MCF 10A (cell line): ENCODE data around the gene EVC2. TPM values are rescaled to one million over a fixed set of nuclear protein-coding genes. Genes with fewer than 3 reads are reported as not detected.

Source experiments
- BruUV-seq: library from RNA; stranded (reverse); fragments of 400-500 nt; replicated peaks from 2 replicates; lab custom pipeline; 2021; lab: Mats Ljungman, UMichigan
- CTCF ChIA-PET: fragments of 300-600 bp; sonication (Branson Sonifier 250); formaldehyde crosslinking; extraction: SDS; loops from one replicate; lab custom pipeline; 2021; ENCODE audit warnings: antibody characterized with exemption, inconsistent platforms; lab: Yijun Ruan, JAX
- POLR2A ChIA-PET: fragments of 300-600, 350-650 bp; sonication (Branson Sonifier 250); formaldehyde crosslinking; extraction: SDS; loops from one replicate; lab custom pipeline; 2020; ENCODE audit warnings: antibody characterized with exemption, inconsistent platforms; lab: Yijun Ruan, JAX
- DNase-seq: peaks from one replicate; pipeline ENCODE4 v3.0.0-alpha.2; 2018; ENCODE audit not compliant: unreplicated experiment
- H3K27ac Mint-ChIP-seq: one replicate; pipeline ENCODE4 v1.8.0; 2022; ENCODE audit warnings: mild to moderate bottlenecking, low read depth, mixed read lengths; ENCODE audit not compliant: unreplicated experiment
- H3K27me3 Mint-ChIP-seq: one replicate; pipeline ENCODE4 v1.8.0; 2022; ENCODE audit warnings: mixed read lengths; ENCODE audit not compliant: insufficient read depth, unreplicated experiment
- H3K36me3 Mint-ChIP-seq: one replicate; pipeline ENCODE4 v1.8.0; 2022; ENCODE audit warnings: mild to moderate bottlenecking, moderate library complexity, mixed read lengths; ENCODE audit not compliant: insufficient read depth, unreplicated experiment
- H3K4me1 Mint-ChIP-seq: one replicate; pipeline ENCODE4 v1.8.0; 2022; ENCODE audit warnings: mixed read lengths; ENCODE audit not compliant: insufficient read depth, unreplicated experiment
- H3K4me3 Mint-ChIP-seq: one replicate; pipeline ENCODE4 v1.8.0; 2022; ENCODE audit warnings: mild to moderate bottlenecking, moderate library complexity, mixed read lengths; ENCODE audit not compliant: unreplicated experiment
- H3K9me3 Mint-ChIP-seq: one replicate; pipeline ENCODE4 v1.8.0; 2022; ENCODE audit warnings: mixed read lengths; ENCODE audit not compliant: unreplicated experiment
- CTCF ChIP-seq: fragments of 200-600 bp; IDR thresholded peaks from one replicate; pipeline ENCODE4 v1.8.0; 2022; ENCODE audit warnings: antibody characterized with exemption, mild to moderate bottlenecking; ENCODE audit not compliant: unreplicated experiment
- intact Hi-C: fragments of 100-400 bp; cut with micrococcal nuclease; formaldehyde crosslinking; loops from 2 replicates; pipeline ENCODE4 v1.14.1; 2022
- total RNA-seq: library from RNA; stranded (reverse); gene quantifications from 2 replicates; pipeline ENCODE4 v1.2.3, GENCODE V29; 2022

Gene EVC2
- total RNA-seq, 1 experiment from 2014 or later: 5.5 TPM

GRCh38 chr4:5720157-5720850, 11.9 kb upstream of the EVC2 start:
- Mint-ChIP-seq H3K27me3 (no peaks in the 10 kb centered on the region), H3K4me1 (peaks cover 14% of the 10 kb centered on the region), H3K27ac (no peak overlapping the region), H3K9me3 (no peaks in the 10 kb centered on the region), H3K36me3 (peaks cover 49% of the 10 kb centered on the region), H3K4me3 (no peak overlapping the region)
- BruUV-seq: no TSS peak
- CTCF ChIA-PET: interaction anchor here (0.6 to 1.2 kb wide), 2 partner anchors 18 to 74 kb away, joined by 3 to 4 read pairs; no protein-coding TSS in a partner anchor
- intact Hi-C loops: no loop called here
- TF ChIP-seq CTCF: no peak
- POLR2A ChIA-PET: no interaction called here
- no peak for DNase-seq

GRCh38 chr4:5719350-5720055, 11.1 kb upstream of the EVC2 start:
- Mint-ChIP-seq H3K36me3 (peaks cover 56% of the 10 kb centered on the region), H3K27me3 (no peaks in the 10 kb centered on the region), H3K4me3 (no peak overlapping the region), H3K4me1 (peaks cover 14% of the 10 kb centered on the region), H3K27ac (no peak overlapping the region), H3K9me3 (no peaks in the 10 kb centered on the region)
- intact Hi-C loops: loop anchor here (10.0 kb wide), 1 partner anchor 665 kb away; the partner anchor contains the start of gene STK32B
- DNase-seq: no peak
- no TSS peak for BruUV-seq
- ChIA-PET POLR2A (no interaction called here), CTCF (interaction anchor here (0.6 kb wide), 1 partner anchor 319 kb away, joined by 3 read pairs; no protein-coding TSS in a partner anchor)
- TF ChIP-seq CTCF: no peak

- no TSS peak for BruUV-seq
- TF ChIP-seq CTCF: no peak
- H3K9me3 Mint-ChIP-seq: no peaks in the 10 kb centered on the region
- no peak overlapping the region for H3K4me3 Mint-ChIP-seq
- H3K36me3 Mint-ChIP-seq: peaks cover 52% of the 10 kb centered on the region
- CTCF ChIA-PET: interaction anchor here (0.6 kb wide), 1 partner anchor 318 kb away, joined by 3 read pairs; no protein-coding TSS in a partner anchor
- peaks cover 20% of the 10 kb centered on the region for H3K4me1 Mint-ChIP-seq
- DNase-seq: no peak
- H3K27me3 Mint-ChIP-seq: no peaks in the 10 kb centered on the region
- no peak overlapping the region for H3K27ac Mint-ChIP-seq
- intact Hi-C loops: loop anchor here (10.0 kb wide), 1 partner anchor 664 kb away; the partner anchor contains the start of gene STK32B
- POLR2A ChIA-PET: no interaction called here
Measured at GRCh38 chr4:5718411-5718810, 10.1 kb upstream of the EVC2 start.

GRCh38 chr4:5717449-5718158, 9.2 kb upstream of the EVC2 start:
- H3K4me1 Mint-ChIP-seq: peaks cover 22% of the 10 kb centered on the region
- peak overlapping the region; percentile 41 for H3K27ac Mint-ChIP-seq
- CTCF ChIA-PET: no interaction called here
- no peak overlapping the region for H3K4me3 Mint-ChIP-seq
- BruUV-seq: no TSS peak
- DNase-seq: no peak
- no peaks in the 10 kb centered on the region for H3K27me3 Mint-ChIP-seq
- no peak for TF ChIP-seq CTCF
- peaks cover 50% of the 10 kb centered on the region for H3K36me3 Mint-ChIP-seq
- no peaks in the 10 kb centered on the region for H3K9me3 Mint-ChIP-seq
- intact Hi-C loops: loop anchor here (10.0 kb wide), 1 partner anchor 663 kb away; the partner anchor contains the start of gene STK32B
- POLR2A ChIA-PET: no interaction called here
